Motor neuron (in vitro differentiated cells): ENCODE data around the gene PIGV. TPM values are rescaled to one million over a fixed set of nuclear protein-coding genes. Genes with fewer than 3 reads are reported as not detected.

Experiments
- ATAC-seq, 8 experiments: fragments of 200-7000 bp; cut with Tn5 transposase; replicated peaks in 6 of 8; 2 replicates each; pipeline ENCODE4 v1.8.0; 2021; ENCODE audit warnings: mild to moderate bottlenecking in 8 of 8, moderate library complexity in 8 of 8
- H3K27ac ChIP-seq, 2 donors: fragments of 250-450 bp; sonication (Bioruptor Pico); 2 replicates each; pipeline ENCODE4 v1.9.0; 2021; ENCODE audit warnings: antibody characterized with exemption in 2 of 2, mild to moderate bottlenecking in 2 of 2, moderate library complexity in 1 of 2
- H3K4me1 ChIP-seq, 2 donors: fragments of 250-450 bp; sonication (Bioruptor Pico); replicated peaks in 1 of 2; 2 replicates each; pipeline ENCODE4 v1.6.1; 2021; ENCODE audit warnings: antibody characterized with exemption in 2 of 2, mild to moderate bottlenecking in 2 of 2, moderate library complexity in 1 of 2
- H3K4me3 ChIP-seq, 5 donors: fragments of 250-450 bp; sonication (Bioruptor Pico); 2 replicates each; pipeline ENCODE4 v1.9.0; 2021; ENCODE audit warnings: antibody characterized with exemption in 5 of 5, mild to moderate bottlenecking in 5 of 5, moderate library complexity in 4 of 5
- WGBS, 10 experiments: fragments of 450-650 bp; shearing (Covaris generic); methylation state at CpG; one replicate each; pipeline ENCODE4 v1.0.0; 2022; 5-methylcytosine and 5-hydroxymethylcytosine counted together
- in situ Hi-C, 9 experiments: fragments of 400-800 bp; cut with MboI; loops; one replicate each; pipeline ENCODE4 v1.15.0; 2021; ENCODE audit warnings: low sequenced_read_pairs in 9 of 9, low pct_unique_long_range_greater_than_20kb in 2 of 9; ENCODE audit not compliant: unreplicated experiment in 9 of 9
- total RNA-seq, 8 experiments: library from RNA; unstranded; fragments of 300-600 nt; gene quantifications; 2 replicates each; pipeline versions ENCODE4 v1.2.3 to v1.2.4, GENCODE V29; 2022

The PIGV gene
- total RNA-seq, 8 experiments from 2014 or later = 8.2 to 26.7 (median 10.3) TPM

DNA sequence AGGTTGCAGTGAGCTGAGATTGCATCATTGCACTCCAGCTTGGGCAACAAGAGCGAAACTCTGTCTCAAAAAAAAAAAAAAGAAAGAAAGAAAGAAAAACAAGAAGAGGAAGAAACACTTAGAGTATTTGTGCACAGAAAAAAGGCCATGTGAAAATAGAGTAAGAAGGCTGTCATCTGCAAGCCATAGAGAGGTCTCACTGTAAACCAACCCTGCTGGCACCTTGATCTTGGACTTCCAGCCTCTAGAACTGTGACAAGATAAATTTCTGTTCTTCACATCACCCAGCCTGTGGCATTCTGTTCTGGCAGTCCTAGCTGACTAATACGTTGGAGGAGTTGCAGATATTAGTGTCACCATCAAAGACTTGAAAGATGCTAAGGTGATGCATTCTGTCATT, 26.6 kb downstream of the PIGV start:
- Histone ChIP-seq H3K4me3 (no peak overlapping the region), H3K27ac (no peak overlapping the region), H3K4me1 (no peaks in the 10 kb centered on the region)
- 49 to 100% (median 86%) methylated on average over 1 to 2 of the region's 2 CpGs; no CpG with 5 or more reads in 1 of the 10 experiments for WGBS, 10 experiments
- no peak for ATAC-seq
- in situ Hi-C loops = no loop called here

DNA sequence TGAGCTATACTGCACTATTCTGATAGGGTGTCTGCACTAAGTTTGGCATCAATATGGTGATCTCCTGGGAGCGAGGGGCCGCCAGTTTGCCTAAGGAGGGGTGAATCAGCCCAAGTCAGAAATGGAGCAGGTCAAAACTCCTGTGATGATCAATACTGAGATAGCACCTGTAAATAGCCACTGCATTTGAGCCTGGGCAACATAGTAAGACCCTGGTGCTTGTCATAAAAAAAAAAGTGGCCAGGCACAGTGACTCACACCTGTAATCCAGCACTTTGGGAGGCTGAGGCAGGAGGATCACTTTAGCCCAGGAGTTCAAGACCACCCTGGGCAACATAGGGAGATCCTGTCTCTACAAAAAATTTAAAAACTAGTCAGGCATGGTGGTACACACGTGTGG, 27.1 kb downstream of the PIGV start:
- no peak overlapping the region for H3K4me3 ChIP-seq
- in situ Hi-C loops = no loop called here
- no peak overlapping the region for H3K27ac ChIP-seq
- no peaks in the 10 kb centered on the region for H3K4me1 ChIP-seq
- ATAC-seq = no peak
- WGBS, 10 experiments = 29 to 94% (median 81%) methylated on average over 1 to 3 of the region's 3 CpGs; no CpG with 5 or more reads in 4 of the 10 experiments

DNA sequence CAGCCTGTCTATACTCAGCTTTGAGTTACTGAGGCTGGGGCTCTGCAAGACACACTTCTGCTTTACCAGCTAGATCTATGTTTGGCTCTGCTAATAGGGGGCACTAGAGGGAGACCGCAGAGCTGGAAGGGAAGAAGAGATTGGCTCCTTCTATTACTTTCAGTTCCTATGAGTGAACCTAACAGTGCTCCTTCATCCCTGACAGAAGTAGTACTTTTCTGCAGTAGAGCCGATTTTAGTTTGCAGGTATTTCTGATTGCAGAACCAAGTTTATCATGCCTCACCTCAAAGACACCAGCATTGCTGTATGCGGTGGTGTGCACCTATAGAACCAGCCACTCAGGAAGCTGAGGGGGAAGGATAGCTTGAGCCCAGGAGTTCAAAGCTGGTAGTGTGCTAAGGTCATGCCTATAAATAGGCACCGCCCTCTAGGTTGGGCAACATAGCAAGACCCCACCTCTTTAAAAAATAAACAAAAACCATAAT, 33.1 kb downstream of the PIGV start:
- Histone ChIP-seq H3K4me1 (peaks cover 3% of the 10 kb centered on the region in 2 donors), H3K4me3 (no peak overlapping the region), H3K27ac (no peak overlapping the region)
- WGBS, 10 experiments = 80 to 100% (median 89%) methylated on average over 1 to 4 of the region's 4 CpGs; no CpG with 5 or more reads in 3 of the 10 experiments
- ATAC-seq = no peak
- in situ Hi-C loops = no loop called here

DNA sequence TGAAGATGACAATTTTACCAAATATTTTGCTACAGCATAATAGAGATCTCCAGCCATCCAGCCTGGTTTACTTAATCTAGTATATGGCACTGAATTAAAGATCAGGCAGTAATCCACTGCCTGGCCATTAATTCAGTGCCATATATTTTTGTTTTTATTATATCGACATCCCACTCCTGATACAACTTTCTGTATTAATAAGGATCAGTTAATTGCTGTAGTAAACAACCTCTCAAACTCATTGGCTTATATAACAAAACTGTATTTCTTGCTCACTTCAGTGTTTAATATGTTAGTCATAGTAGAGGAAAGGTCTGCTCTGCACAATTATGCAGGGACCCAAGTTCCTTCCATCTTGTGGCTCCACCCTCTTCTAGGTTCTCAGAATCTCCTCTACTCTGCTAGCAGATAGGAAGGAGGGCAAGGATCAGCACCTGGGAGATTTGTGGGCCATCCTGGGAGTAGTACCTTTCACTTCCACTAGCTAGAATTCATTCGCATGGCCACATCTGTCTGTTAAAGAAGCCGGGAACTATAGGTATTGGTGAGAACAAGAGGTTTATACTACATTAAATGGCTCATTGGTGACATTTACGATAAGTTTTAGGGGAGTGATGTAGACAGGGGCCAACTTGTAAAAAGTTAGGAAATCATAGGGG, 35.1 kb downstream of the PIGV start:
- WGBS, 10 experiments = 73 to 100% (median 98%) methylated on average over 1 to 4 of the region's 4 CpGs; no CpG with 5 or more reads in 1 of the 10 experiments
- ATAC-seq = no peak

DNA sequence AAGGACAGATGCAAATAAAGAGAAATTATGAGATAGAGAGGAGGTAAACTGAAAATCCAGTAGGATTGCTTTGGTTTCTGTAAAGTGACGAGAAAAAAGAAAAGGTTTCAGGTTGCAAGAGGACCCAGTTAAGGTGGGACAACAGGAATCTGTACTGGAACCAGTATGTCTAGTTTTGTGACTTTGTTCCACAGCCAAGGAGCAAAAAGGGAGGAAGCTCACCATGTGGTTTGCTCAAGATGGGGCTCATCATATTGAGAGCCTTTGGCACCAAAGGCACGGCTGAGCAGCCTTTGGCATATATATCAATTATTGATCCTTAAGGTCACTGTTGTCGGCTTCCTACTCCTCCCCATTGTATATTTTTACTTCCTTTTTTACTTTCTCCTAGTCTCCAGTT, 37.0 kb downstream of the PIGV start:
- Histone ChIP-seq H3K4me1 (peaks cover 9 to 19% of the 10 kb centered on the region in 2 donors), H3K4me3 (no peak overlapping the region), H3K27ac (no peak overlapping the region)
- in situ Hi-C loops = no loop called here
- WGBS, 10 experiments = 80 to 100% (median 94%) methylated on average over 1 to 3 of the region's 3 CpGs; no CpG with 5 or more reads in 1 of the 10 experiments
- no peak for ATAC-seq

More for the DNA sequence above, 35.1 kb downstream of the PIGV start:
- in situ Hi-C loops = no loop called here
- Histone ChIP-seq H3K4me3 (no peak overlapping the region), H3K4me1 (peaks cover 6 to 13% of the 10 kb centered on the region in 2 donors), H3K27ac (no peak overlapping the region)

DNA sequence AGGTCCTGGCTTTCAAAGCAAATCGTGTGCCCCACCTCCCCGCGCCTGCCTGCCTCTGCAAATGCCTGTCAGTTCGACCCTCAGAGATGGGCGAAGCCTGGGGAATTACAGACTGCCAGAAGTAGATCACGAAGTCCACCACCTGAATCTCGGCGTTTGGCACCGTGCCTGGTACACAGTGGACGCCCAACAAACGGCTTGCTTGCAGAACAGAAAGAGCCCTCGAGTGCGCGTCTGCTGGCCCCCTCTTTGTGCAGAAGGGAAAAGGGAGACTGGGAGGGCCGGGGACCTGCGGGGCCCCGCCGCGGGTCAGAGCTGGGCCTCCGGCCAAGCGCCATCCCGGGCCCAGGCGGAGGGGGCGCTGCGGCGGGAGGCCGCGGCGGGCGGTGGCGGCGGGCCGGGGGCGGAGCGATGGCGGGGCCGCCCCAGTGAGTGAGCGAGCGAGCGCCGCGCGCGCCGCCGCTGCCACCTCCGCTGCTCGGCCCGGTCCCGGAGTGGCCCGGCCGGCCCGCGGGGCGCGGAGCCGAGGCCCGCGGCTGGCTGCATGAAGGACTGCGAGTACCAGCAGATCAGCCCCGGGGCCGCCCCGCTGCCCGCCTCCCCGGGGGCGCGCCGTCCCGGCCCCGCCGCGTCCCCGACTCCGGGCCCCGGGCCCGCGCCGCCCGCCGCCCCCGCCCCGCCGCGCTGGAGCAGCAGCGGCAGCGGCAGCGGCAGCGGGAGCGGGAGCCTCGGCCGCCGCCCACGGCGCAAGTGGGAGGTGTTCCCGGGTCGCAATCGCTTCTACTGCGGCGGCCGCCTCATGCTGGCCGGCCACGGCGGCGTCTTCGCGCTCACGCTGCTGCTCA, 38.7 kb downstream of the PIGV start, which contains the start of gene ZDHHC18:
ZDHHC18 (plus strand) TSS at position 428 of the 845 bp plus-strand sequence; CDS start at position 545, 117 bp downstream.
- ATAC-seq = peak; percentile 89 to 97 (median 90)
- Histone ChIP-seq H3K4me1 (peaks cover 9 to 19% of the 10 kb centered on the region in 2 donors), H3K4me3 (peak within 1 kb of the TSS; percentile 69 to 86 (median 81)), H3K27ac (peak within 1 kb of the TSS; percentile 47 to 75)
- in situ Hi-C loops = no loop called here
- WGBS, 10 experiments = 6 to 20% (median 12%) methylated on average over 4 to 8 of the region's 107 CpGs; no CpG with 5 or more reads in 7 of the 10 experiments

DNA sequence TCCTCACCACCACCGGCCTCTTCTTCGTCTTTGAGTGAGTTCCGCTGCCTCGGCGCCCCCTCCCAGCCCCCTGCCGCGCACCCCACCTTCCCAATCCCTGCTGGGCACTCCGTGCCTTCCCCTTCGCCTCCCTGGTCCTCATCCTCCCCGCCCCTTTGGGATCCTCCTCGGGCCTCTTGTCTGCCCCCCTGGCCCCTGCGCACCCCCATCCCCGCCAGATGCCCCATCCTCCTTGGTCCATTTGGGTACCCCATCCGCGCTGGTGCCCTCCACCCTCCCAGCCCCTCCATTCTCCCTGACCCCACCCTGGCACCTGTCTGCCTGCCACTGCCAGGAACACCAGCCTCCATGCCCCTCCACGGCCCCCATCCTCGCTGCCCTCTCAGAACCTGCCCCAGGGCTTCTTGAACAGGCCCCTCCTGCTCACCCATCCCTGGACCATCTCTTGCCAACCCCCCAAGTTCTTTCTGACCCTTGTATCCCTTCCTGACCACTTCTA, 39.4 kb downstream of the PIGV start:
- peak overlapping the region in 1 of 2 donors; percentile 75 for H3K27ac ChIP-seq
- in situ Hi-C loops = no loop called here
- ATAC-seq = peak in 1 of 8 experiments; percentile 1
- H3K4me3 ChIP-seq = peak overlapping the region; percentile 69 to 86 (median 81)
- H3K4me1 ChIP-seq = peaks cover 9 to 19% of the 10 kb centered on the region in 2 donors
- no CpG with 5 or more reads among the region's 17 CpGs for WGBS, 10 experiments

DNA sequence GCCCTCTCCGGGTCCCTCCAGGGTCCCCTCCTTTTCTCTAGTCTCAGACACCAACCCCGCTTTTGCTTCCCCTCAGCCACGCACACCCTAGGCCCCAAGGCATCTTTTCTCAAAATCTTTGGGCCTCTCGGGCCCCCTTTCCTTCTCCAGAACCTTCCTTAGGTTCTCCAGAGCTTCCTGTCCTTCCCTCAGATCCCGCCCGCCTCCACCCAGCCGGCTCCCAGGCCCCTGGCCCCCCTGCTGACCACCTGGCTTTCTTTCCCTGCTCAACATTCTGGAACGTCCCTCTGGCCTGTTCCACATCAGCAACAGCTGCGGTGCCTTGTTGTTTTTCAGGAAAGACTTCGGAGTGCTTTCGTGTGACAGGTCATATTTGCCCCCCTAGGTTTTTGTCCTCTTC, 39.9 kb downstream of the PIGV start:
- in situ Hi-C loops = no loop called here
- WGBS, 10 experiments = 0 to 61% (median 21%) methylated on average over 1 to 5 of the region's 11 CpGs; no CpG with 5 or more reads in 4 of the 10 experiments
- Histone ChIP-seq H3K4me1 (peaks cover 9 to 19% of the 10 kb centered on the region in 2 donors), H3K4me3 (peak overlapping the region; percentile 69 to 86 (median 81)), H3K27ac (no peak overlapping the region)
- no peak for ATAC-seq

DNA sequence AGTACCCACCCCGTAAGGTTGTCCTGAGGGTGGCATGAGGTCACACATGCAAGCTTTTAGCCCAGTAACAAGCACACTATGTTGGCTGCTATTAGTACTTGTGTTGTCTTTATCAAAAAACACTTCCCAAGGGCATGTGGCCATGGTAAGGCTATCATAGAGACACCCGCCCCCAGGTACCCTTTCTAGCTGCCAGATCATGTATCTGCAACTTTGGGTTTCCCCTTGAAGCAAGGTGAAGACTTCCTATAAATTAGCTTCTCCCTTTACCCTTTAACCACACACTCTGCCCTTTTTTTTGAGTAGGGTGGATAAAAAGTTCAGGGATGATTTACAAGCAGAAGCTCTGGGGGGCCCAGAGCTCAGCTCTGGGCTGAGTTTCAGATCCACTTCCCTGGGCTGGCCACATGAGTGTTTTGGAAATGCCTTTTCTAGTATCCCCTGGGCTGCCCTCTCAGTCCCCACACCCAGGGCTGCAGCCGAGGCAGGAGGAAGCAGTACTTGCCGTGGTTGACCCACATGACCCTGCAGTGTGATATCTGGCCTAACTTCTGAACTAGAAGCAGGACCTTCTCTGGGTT, 40.8 kb downstream of the PIGV start:
- ATAC-seq = no peak
- H3K4me3 ChIP-seq = no peak overlapping the region
- H3K4me1 ChIP-seq = peaks cover 9 to 19% of the 10 kb centered on the region in 2 donors
- H3K27ac ChIP-seq = no peak overlapping the region
- in situ Hi-C loops = no loop called here
- WGBS, 10 experiments = 17 to 83% (median 60%) methylated on average over 1 to 4 of the region's 4 CpGs; no CpG with 5 or more reads in 3 of the 10 experiments

DNA sequence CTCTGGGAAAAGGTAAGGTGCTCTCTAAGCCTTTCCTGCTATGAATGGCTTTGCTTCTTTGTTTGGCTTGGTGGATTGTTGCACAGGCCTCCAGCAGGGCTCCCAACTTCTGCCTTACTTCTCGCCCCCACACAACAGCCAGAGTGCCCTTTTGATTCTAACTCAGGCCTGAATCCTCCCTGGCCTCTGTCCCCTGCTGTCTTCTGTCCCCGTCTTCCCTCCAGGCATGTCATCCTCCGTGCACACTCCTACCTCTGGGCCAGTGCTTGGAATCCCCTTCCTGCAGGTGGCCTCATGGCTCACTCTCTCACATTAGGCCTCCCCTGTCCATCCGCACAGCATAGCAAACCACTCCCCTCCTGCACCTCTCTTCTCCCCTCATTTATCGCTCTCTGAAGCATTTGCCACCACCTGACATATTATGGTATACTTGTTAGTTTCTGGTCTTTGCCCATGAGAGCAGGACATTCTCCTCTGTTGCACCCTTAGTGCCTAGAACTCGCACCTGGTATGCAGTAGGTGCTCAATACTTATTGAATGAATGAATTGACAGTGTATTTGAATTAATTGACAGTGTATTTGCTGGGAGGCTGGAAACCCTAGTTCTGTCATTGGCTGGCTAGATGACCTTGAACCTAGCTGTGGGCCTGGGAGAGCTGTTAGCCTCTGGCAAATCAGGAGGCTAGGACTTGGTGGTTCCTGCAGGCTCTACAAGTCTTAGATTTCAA, 41.6 kb downstream of the PIGV start:
- no peak overlapping the region for H3K27ac ChIP-seq
- H3K4me1 ChIP-seq = peaks cover 9 to 19% of the 10 kb centered on the region in 2 donors
- WGBS, 10 experiments = 73 to 100% (median 92%) methylated on average over 1 to 3 of the region's 6 CpGs; no CpG with 5 or more reads in 1 of the 10 experiments
- no peak overlapping the region for H3K4me3 ChIP-seq
- in situ Hi-C loops = no loop called here
- ATAC-seq = no peak

DNA sequence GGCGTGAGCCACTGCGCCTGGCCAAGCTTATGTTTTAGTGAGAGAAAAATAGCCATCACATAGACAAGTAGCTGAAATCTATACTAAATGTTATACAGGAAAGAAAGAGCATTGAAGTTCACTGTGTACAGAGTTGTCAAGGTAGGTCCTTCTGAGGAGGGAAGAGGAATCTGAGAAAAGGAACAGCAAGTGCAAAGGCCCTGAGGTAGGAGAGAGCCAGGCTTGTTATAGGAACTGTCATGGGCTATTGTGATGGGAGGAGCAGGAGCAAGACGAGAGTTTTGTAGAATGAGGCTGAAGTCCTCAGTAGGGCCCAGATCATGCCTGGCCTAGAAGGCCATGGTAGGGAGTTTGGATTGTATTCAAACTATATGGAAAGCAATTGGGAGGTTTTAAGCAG, 43.3 kb downstream of the PIGV start:
- WGBS, 10 experiments = 0 to 100% (median 100%) methylated on average over 1 to 3 of the region's 3 CpGs; no CpG with 5 or more reads in 4 of the 10 experiments
- in situ Hi-C loops = no loop called here
- Histone ChIP-seq H3K27ac (no peak overlapping the region), H3K4me3 (no peak overlapping the region), H3K4me1 (peaks cover 4 to 14% of the 10 kb centered on the region in 2 donors)
- ATAC-seq = no peak
